NOMO-1 (cell line): ENCODE data around the gene LZTS2.

Experiments
- DNase-seq, 2 experiments: peaks; one replicate each; lab custom pipeline; 2025; ENCODE audit not compliant: unreplicated experiment in 2 of 2; lab: John Stamatoyannopoulos, UW

Gene LZTS2

DNA sequence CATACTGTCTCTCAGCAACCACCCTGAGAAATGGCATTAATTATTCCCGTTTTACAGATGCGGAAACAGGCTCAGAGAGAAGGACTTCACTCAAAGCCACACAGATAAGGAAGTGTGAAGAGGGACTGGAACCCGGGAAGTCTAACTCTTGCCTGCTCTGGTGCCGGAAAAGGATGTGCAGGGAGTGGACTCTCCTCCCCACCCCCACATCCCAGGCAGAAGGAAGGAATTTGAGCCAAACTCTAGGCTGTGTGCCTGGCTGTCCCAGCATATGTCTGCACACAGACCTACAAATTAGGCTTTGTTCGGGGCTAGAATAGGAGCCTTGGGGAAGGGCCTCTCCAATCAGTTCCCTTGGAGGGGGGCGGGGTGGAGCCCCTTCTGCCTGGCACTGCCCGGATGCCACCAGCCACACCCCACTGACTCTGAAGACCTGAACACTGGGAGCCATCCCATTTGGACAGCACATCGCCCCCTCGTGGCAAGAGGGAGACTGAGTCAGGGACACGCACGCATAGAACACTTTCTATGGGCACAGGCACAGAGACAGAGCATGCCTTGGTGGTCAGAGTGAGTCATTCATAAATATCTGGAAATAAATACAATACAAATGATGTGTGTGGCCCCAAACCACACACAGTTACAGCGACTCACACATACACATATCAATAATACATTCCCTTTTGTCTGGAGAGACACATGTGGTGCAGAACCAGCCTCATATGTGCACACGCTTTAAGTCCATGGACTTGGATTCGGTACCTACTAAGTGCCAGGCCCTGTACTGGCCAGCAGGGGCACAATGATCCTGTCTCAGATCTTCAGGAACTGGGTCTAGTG is 13.1 kb downstream of the LZTS2 start:
- peak; percentile 71 to 83 for DNase-seq

DNA sequence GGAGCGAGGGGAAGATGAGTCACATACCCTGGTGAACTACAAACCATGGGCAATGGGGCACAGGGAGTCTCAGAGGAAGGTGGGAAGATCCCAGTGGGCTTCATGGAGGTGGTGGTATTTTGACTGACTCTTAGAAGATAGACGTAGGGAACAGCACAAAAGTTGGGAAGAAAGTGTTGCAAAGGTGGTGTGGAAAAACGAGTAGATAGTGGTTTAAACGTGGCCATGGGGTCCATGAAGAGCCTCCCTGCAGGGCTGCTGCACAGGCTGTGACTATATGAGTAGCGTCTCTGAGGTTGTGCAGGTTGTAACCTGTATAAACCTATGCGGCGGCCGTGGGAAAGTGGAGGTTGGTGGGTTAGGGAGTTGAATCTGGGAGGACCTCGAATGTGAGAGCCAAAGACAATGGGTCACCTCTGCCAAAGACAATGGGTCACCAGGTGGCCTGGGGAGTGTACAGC is 13.8 kb downstream of the LZTS2 start:
- DNase-seq = no peak

DNA sequence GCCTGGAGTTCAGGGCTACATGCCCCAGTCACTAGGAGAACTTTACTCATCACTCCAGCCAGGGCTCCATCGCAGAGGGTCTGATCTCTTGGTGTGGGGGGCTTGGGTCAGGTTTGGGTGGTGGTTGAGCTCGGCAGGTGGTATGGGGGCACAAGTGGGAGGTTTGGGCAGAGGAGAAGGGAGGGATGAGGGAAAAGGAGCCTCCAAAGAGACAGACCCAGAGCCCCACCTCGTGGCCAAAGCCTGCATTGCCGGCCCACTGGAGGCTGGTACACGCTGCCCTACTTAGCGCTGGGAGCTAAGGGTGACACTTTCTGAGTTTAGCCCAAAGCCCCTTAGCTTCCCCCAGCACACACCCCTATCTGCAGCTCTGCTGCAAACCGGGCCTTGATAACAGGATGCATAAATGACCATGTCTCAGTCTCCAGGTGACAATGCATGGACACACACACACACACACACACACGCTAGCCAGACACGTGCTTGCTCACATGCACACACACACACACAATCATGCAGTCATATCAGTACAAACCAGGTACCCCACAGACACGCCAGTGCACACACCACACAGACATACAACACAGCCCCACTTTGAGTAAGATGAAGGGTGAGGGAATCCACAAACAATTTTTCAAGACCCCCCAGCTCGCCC is 14.7 kb downstream of the LZTS2 start:
- peak; percentile 12 to 25 for DNase-seq

DNA sequence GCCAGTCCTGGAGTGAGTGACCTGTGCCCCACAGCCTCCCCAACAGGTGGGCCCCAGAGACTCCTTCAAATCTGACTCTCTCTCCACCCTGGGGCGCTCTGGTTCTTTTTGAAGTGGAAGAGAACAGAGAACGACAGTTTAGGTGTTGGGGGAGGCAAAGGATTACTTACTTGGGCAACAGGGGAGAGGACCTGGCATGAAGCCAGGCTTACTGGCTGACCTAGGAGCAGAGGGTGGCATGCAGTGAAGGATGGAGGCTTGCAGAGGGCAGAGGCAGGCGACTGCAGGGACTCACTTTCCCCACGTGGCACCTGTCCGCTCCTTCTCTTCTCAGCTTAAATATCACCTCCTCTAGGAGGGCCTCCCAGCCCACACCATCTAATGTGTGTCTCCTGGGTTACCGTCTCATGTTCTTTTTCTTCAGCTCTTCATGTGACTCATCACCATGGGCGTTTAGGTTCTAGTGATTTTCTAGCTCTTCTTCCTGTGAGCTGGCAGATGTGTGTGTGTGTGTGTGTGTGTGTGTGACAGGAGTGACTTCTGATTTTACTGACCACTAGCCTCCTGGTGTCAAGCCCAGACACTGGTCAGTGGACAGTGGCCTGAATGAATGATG is 15.5 kb downstream of the LZTS2 start:
- DNase-seq = peak in 1 of 2 experiments; percentile 18

DNA sequence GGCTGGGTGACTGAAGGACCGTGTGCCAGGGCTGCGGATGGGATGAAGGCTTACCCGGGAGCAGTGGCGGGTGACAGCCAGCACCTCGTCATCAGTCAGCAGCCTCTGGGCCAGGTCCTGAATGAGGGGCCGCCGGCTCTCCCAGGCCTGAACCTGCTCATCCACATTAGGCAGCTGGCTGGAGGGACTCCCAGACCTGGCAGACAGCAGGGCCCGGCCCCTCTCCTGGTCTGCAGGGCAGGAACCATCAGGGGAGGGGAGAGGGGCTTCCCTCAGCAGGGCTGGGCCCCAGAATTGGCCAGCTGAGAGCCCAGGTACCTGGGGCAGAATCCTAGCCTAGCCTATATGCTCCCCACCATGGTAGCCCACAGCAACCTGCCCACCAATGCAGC is 16.0 kb downstream of the LZTS2 start:
- DNase-seq = no peak

DNA sequence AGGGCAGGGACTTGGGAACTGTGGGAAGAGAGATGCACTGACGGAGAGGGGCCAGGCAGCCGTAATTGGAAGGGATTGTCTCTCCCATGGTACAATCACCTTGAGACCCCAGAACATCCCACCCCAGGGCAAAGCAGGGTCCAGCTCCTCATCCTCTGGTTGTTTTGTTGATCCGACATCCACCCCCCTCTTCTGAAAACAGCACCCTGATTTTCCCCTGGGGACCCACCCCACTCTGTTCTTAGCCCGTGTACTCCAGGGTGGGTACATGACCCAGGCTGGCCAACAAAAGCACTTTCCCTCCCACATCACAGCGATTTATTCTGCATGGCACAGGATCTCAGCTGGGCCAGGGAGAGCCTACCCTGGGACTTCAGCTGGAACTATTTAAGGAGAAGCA is 17.2 kb downstream of the LZTS2 start:
- DNase-seq = no peak

DNA sequence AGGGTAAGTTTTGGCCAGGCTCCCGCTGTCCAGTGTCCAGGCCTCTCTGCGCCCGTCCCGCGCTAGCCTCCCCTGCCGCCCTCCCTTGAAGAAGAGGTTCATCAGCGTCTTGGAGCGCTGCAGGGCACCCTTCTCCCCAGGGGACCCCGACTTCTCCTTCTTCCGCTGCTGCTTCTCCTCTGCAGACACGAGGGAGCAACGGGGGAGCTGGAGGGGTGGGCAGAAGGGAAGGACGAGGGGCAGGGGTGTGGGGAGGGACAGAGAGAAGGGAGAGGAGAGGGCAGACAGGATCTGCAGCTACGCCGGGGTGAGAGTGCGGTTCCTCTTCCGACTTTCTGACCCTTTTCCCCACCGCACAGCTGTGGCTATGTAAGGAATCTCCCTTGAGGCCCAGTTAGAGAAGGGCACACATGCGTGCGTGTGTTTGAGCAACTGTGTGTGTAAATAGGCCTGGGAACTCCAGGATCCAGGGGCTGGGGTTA is 18.6 kb downstream of the LZTS2 start:
- peak in 1 of 2 experiments; percentile 9 for DNase-seq

DNA sequence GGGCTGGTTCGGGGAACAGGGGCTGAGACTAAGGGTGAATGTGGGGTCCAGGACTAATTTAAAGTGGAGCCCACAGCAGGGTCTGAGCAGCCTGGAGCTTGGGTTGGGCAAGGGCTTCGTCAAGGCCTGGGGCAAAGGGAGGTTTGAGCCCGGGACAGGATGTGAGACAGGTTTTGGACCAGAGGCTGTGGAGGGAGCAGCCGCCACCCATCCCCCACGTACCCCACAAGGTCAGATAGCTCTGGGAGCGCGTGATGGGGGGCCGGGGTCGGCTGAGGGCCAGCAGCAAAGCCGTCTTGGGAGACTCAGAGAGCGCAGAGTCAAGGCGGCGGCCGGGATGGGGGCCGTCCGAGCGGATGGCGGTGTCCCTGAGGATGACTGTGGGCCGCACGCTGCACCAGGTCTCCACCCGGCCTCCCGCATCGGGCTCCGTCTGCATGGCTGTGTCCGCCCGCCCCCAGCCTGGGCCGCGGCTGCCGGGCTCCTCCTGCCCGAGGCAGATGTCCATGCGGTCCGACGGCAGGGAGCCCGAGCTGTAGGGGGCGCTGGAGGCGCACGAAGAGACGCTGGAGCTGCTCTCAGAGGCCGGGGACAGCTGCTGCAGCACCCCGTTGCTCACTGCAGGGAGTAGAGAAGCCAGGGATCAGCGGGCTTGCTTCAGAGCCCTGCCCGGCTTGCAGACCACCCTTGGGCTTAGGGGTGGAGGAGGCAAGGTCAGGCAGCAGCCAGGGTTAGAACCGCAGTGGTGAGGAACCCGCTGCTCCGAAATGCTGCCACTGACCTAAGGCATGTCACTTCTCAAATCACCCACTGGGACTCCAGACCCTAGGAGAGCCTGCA is 19.2 kb downstream of the LZTS2 start:
- DNase-seq = peak; percentile 64 to 74

DNA sequence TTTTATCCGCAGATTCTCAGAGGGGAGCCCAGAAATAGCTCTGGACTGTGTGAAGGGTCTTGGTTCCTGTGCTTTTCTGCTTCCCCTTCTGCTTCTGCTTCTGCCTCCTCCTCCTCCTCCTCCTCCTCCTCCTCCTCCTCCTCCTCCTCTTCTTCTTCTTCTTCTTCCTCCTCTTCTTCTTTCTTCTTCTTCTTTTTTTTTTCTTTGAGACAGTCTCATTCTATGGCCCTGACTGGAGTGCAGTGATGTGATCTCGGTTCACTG is 19.8 kb downstream of the LZTS2 start:
- DNase-seq = no peak

DNA sequence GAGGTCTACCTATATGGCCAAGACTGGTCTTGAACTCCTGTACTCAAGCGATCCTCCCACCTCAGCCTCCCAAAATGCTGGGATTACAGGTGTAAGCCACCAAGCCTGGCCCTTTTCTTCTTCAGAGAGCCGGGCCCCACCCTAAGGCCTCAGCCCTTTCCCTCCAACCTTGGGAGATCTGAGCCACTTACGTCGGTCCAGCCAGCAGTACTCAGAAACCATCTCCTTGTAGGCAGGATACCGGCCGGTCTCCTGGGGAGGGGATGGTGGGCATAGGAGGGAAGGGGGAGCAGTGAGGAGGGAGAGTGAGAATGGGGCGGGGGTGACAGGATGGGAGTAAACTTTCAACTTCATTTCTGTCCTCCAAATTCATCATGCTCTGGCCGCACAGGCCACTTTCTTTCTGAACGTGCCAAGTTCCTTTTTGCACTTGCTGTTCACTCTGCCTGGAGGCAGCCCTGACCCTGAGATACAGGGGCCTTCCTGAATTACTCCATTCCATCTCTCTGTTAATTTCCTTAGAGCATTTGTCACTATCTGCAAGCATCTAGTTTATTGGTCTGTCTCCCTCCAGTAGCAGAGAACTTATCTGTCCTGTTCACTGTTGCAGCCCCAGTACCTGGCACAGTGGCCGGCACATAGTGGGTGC is 20.9 kb downstream of the LZTS2 start:
- no peak for DNase-seq

DNA sequence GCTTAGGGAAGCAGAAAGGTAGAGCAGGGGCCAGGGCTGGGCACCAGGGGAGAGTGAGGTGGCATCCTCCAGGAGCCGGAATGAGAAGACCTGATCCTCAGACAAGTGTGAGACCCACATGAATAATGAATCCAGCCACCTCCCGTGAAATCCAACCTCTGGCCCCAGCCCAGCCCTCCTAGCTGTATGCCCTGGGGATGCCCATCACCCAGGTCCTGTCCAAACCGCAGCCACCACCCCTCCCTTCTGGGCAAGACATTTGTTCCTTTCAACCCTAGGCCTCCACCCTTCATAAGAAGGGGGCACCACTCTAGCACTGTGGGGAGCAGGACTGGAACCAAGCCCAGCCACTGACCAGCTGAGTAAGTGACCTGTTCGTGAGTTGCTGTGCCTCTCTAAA is 21.6 kb downstream of the LZTS2 start:
- DNase-seq = no peak

DNA sequence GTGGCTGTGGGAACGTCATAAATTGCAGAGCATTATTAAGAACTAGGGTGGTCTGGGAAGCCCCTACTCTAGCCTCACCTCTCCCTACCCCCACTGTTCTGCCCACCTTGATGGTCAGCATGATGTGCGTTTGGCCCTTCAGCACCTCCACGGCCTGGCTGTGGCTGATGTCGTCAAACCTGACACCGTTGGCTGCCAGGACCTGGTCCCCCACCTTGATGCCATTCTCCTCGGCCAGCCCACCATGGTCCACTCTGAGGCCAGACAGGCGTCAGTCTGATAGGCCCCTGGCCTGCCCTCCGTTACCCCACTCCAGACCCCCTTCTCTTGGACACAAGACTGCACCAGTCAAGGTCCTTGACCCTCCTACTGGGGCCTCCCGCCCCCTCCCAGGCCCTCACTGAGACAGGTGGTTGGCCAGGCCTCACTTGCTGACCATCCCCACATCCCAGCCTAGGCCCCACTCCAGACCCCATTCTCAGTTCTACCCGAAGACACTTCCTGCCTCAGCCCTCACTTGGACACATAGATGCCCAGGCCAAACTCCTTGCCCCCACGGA is 22.2 kb downstream of the LZTS2 start:
- no peak for DNase-seq

DNA sequence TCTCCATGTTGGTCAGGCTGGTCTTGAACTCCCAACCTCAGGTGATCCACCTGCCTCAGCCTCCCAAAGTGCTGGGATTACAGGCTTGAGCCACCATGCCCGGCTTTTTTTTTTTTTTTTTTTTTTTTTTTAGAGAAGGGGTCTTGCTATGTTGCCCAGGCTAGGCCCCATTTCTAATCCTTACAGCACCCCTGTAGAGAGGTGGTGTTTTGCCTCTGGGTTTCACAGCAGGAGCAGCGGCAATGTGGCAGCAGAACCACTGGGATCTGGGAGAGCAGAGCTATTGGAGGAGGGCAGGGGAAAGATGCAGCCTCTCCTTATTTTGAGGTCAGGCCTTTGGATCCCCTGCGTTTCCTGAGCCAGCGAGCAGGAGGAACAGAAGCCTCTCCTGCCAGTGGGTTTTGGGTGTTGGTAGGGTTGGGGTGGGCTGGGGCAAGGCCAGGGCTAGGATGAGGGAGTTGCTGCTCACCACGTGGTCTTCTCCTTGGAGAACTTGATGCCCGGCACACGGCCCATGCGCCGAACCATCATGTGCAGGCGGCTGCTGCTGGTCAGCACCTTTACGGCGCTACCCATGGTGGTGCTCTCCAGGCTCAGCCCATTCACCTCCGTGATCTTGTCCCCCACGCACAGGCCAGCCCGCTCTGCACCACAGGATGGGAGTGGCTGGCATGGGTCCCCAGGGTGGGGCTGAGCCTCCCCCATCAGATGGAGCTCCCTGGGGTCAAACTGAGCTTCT is 23.5 kb downstream of the LZTS2 start:
- no peak for DNase-seq

DNA sequence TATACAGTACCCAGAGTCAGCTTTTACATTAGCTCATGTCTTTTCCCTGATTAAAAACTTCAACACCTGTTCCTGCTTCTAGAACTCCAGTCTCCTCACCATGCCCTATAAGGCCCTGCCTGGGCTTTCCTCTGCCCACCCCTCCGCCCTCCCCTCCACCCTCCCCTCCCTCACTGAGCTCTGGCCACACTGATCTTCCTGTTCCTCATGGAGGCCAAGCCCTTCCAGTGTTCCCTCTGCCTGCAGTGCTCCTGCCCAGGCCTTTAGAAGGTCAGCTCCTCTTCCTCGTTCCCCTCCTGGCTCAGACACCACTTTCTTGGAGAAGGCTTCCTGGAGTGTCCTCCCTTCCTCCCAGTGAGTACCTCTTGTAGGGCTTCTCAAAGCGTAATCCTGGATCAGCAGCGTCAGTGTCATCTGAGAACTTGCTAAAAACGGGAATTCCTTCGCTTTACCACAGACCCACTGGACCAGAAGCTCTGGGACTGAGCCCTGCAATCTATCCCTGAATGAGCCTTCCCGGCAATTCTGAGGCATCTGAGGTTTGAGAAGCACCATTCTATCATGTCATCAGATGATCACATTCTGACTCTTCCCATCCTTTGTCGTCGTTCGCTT is 27.6 kb downstream of the LZTS2 start:
- DNase-seq = no peak

DNA sequence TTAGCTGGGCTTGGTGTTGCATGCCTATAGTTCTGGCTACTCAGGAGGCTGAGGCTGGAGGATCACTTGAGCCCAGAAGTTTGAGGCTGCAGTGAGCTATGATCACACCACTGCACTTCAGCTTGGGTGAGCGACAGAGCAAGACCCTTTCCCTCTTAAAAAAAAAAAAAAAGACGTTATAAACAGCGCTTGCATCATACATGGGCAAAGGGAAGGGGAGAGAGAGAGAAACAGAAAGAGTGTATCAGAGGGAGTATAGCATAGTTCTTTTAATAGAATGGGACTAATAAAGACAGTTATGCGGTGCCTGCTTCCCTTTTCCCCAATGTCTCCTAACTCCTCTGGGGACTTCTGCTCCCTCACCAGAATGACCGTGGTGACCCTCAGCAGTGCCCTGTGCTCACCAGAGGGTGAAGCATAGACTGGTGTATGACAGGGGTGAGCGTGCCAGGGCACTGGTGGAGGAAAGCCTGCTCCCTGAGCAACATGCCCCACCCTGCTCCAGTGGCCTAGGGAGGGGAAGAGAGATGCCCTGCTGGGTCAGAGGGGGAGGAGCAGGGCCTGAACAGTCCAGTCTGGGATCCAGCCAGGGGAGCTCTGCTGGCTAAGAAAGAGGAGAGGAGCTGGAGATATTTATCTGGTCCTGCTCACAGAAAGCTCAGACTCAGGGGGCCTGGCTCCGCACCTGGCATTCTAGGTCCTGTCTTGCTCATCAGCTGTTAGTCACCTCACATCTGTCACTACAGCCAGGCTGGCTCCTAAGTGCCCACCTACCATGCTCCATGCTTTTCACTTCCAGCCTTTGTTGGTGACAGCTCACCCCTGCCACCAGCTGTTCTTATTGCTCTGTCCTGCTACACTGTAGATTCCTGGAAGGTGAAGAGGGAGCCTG is 29.1 kb downstream of the LZTS2 start:
- DNase-seq = peak in 1 of 2 experiments; percentile 24

DNA sequence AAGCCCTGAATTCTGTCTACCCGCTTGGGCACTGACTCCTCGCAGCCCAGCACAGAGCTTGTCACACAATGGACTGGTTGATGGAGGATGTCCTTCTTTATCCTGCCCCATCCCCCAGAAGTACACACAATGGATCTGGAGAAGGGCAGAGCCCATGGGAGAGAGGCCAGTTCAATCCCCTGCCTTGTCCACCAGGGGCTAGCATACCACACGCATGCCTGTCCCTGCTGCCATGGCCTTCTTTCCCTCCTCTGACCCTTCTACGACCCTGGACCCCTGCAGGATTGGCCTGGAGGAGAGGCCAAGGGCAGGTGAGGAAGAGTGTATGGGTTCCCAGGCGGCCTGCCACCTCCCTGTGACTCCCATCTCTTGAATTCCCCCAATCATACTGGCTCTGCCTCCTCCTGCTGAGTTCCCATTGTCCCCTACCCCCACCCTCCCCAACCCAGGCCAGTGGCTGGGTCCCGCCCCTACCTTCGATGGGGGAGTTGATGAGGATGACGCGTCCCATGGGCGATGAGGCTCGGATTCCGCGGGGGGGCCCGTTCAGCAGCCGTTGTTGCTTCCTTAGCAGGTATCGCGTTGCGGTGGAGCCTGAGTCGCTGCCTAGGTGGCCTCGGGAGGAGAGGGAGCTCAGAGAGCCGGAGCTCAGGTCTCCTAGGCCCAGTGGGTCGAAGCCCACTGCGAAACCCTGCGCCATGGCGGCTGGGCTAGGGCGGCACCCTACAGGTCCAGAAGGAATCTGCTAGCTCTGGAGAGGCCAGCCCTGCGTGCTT is 30.1 kb downstream of the LZTS2 start:
- DNase-seq = no peak

DNA sequence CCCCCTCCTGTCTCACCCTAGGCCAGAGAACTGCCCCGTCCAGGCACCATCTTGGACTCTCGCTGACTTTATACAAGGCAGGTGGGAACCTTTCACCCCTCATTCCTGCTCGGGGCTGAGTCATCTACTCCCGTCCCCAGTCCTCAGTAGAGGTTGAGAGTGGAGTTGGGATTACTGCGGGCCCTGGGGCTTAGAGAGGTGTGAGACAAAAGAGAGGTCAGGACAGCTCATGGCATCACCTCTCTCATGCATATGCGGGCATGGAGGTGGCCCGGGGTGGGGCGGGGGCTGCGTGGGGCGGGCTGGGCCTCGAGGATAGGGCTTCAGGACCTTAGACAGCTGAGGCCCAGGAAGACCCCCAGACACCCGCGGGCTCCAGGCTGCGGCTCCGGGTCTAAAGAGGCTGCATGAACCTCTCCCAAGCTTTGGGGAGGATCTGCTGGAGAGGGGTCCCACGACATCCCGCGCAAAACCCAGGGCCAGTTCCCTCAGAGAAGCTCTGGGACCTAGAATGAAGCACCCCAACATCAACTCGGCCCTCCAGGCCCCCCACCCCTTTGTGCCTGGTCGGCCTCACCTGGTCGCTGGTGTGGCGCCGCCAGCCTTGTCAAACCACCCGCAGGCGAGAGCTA is 31.0 kb downstream of the LZTS2 start:
- no peak for DNase-seq
